SK-N-MC (cell line): ENCODE data around the gene ARRB2.

Source experiments
- DNase-seq: peaks from one replicate; pipeline ENCODE4 v3.0.0-alpha.2; 2011; ENCODE audit warnings: low read depth, low spot score
- H3K27ac ChIP-seq: fragments of 200-600 bp; sonication (generic); 2 replicates; pipeline ENCODE4 v1.5.1; 2016; ENCODE audit warnings: mixed run types
- H3K36me3 ChIP-seq: fragments of 200-600 bp; sonication (generic); 2 replicates; pipeline ENCODE4 v1.6.1; 2017; ENCODE audit warnings: antibody characterized with exemption, low read length, mixed read lengths; ENCODE audit not compliant: insufficient read depth
- H3K4me3 ChIP-seq: fragments of 200-600 bp; sonication (generic); 2 replicates; pipeline ENCODE4 v1.5.1; 2016
- H3K9ac ChIP-seq: fragments of 200-600 bp; sonication (generic); 2 replicates; pipeline ENCODE4 v1.8.0; 2017; ENCODE audit warnings: mixed run types, mixed read lengths; ENCODE audit not compliant: insufficient read length
- H3K9me3 ChIP-seq: fragments of 200-600 bp; sonication (generic); 2 replicates; pipeline ENCODE4 v1.6.1; 2017; ENCODE audit warnings: low read depth, mild to moderate bottlenecking, antibody characterized with exemption, low read length, moderate library complexity, mixed read lengths
- EZH2 ChIP-seq: fragments of 200-600 bp; sonication (generic); IDR thresholded peaks from one replicate; pipeline ENCODE4 v1.6.1; 2017; ENCODE audit warnings: antibody characterized with exemption
- FOXP2 ChIP-seq: optimal IDR thresholded peaks from 2 replicates; pipeline ENCODE3; 2011; ENCODE audit warnings: mild to moderate bottlenecking, moderate library complexity; ENCODE audit not compliant: insufficient read depth; ENCODE audit errors: extremely low read length, control extremely low read depth
- POLR2AphosphoS5 ChIP-seq: IDR thresholded peaks from 2 replicates; pipeline ENCODE4 v1.6.1; 2012; ENCODE audit warnings: mild to moderate bottlenecking, low read depth, low read length, borderline replicate concordance

The ARRB2 gene

DNA sequence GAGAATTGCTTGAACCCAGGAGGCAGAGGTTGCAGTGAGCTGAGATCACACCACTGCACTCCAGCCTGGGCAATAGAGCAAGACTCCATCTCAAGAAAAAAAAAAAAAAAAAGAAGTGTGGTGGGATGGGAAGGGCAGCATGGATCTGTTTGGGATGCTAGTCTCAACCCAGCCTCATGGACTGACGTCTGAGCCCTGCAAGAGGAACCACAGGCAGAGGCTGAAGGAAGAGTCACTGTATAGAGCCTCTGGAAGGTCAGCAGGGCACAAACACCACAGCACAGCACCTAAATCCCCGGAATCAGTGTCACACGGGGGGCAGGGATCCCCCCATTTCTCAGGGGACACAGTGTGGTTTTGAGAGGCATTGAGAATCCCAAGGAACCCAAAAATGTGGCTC lies 40.2 kb downstream of the ARRB2 start:
- no peak overlapping the region for H3K9ac ChIP-seq

DNA sequence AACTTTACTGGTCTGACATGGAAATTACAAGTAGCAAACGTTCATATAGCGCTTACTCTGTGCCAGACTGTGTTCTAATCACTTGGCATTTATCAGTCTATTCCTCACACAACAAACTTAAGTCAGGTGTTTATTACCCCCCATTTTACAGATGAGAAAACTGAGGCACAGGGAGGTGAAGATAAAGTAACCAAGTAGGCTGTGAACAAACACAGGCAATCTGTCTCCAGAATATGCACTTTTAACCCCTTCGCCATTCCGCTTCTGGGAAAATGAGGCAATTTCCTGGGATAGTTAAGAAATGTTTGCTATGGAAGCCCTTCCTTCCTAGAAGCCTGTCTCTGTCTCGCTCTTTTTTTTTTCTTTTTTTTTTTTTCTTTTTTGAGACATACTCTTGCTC lies 41.5 kb downstream of the ARRB2 start:
- Histone ChIP-seq H3K4me3 (no peak overlapping the region), H3K9ac (no peak overlapping the region), H3K36me3 (no peaks in the 10 kb centered on the region), H3K27ac (no peak overlapping the region), H3K9me3 (no peaks in the 10 kb centered on the region)
- no peak for TF ChIP-seq FOXP2
- no peak for TF ChIP-seq EZH2
- no peak for TF ChIP-seq POLR2AphosphoS5
- no peak for DNase-seq

More for the DNA sequence above, 40.2 kb downstream of the ARRB2 start:
- no peak overlapping the region for H3K4me3 ChIP-seq
- H3K27ac ChIP-seq, result no peak overlapping the region
- DNase-seq, result no peak
- H3K36me3 ChIP-seq, result no peaks in the 10 kb centered on the region
- no peaks in the 10 kb centered on the region for H3K9me3 ChIP-seq
- no peak for TF ChIP-seq EZH2
- TF ChIP-seq FOXP2, result no peak
- no peak for TF ChIP-seq POLR2AphosphoS5

DNA sequence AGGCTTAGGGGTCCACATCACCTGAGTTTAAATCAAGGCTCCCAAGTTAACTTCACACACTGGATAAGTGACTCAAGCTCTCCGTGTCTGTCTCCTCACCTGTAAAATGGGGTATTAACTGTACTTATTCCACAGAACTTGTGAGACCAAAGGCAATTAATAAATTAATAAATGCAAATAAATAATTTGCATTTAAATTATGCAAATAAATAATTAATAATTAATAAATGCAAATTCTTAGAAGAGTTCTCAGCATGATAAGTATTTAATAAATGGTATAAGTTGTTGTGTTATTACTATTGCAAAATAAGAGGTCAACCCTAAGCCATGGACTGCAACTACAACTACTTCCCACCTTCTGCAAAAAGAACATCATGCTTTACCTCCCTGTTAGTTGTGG lies 43.0 kb downstream of the ARRB2 start:
- no peaks in the 10 kb centered on the region for H3K9me3 ChIP-seq
- no peaks in the 10 kb centered on the region for H3K36me3 ChIP-seq
- DNase-seq, result no peak
- no peak overlapping the region for H3K9ac ChIP-seq
- no peak overlapping the region for H3K4me3 ChIP-seq
- H3K27ac ChIP-seq, result no peak overlapping the region
- TF ChIP-seq POLR2AphosphoS5 (no peak), FOXP2 (no peak), EZH2 (no peak)

DNA sequence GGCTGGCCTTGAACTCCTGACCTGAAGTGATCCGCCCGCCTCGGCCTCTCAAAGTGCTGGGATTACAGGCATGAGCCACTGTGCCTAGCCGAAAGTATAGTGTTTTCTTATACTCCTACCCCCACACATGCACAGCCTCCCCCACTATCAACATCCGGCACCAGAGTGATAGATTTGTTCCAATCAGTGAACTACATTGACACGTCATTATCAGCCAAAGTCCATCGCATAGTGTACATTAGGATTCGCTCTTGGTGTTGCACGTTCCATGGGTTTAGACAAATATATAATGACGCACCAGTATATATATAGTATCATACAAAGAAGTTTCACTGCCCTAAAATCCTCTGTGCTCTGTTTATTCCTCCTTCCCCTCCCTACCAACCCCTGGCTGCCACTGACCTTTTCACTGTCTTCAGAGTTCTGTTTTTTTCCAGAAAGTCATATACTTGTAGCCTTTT lies 49.4 kb downstream of the ARRB2 start:
- H3K36me3 ChIP-seq, result no peaks in the 10 kb centered on the region
- H3K9ac ChIP-seq, result no peak overlapping the region
- no peak overlapping the region for H3K4me3 ChIP-seq
- TF ChIP-seq EZH2 (no peak), POLR2AphosphoS5 (no peak), FOXP2 (no peak)
- DNase-seq, result no peak
- H3K27ac ChIP-seq, result no peak overlapping the region
- H3K9me3 ChIP-seq, result no peaks in the 10 kb centered on the region

DNA sequence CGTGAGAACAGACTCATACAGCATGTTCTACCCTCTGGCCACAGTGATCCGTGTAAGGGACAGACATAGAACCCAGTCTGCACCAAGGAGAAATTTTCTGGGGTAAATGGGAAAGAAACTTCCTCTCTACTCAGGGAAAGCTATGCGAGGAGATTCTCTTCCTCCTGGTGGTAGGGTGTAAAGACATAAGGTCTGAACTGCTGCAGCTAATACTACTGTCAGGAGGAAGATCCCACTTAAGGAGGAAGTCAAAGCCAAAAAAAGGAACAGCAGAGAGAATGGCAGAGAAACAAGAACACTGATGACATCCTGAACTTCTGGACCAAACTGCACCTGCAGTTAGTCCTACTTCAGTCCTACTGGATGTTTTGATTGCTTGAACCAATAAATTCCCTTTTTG lies 54.2 kb downstream of the ARRB2 start:
- DNase-seq, result no peak
- Histone ChIP-seq H3K36me3 (no peaks in the 10 kb centered on the region), H3K27ac (no peak overlapping the region), H3K9me3 (no peaks in the 10 kb centered on the region), H3K4me3 (no peak overlapping the region), H3K9ac (no peak overlapping the region)
- no peak for TF ChIP-seq EZH2
- TF ChIP-seq FOXP2, result no peak
- TF ChIP-seq POLR2AphosphoS5, result no peak

DNA sequence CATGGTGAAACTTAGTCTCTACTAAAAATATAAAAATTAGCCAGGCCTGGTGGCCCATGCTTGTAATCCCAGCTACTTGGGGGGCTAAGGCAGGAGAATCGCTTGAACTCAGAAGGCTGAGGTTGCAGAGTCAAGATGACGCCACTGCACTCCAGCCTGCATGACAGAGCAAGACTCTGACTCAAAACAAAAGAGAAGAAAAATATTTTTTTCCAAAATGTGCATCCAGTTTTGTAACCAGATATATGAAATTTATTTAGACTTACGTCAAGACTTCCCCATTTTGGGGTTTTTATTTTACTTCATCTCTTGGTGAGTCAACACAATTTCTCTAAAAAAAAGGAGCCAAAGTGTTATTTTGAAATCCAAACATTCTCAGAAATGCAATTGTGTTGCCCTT lies 55.8 kb downstream of the ARRB2 start:
- H3K27ac ChIP-seq, result no peak overlapping the region
- H3K4me3 ChIP-seq, result no peak overlapping the region
- no peak for DNase-seq
- H3K9ac ChIP-seq, result no peak overlapping the region
- H3K9me3 ChIP-seq, result no peaks in the 10 kb centered on the region
- TF ChIP-seq POLR2AphosphoS5 (no peak), FOXP2 (no peak), EZH2 (no peak)
- no peaks in the 10 kb centered on the region for H3K36me3 ChIP-seq

DNA sequence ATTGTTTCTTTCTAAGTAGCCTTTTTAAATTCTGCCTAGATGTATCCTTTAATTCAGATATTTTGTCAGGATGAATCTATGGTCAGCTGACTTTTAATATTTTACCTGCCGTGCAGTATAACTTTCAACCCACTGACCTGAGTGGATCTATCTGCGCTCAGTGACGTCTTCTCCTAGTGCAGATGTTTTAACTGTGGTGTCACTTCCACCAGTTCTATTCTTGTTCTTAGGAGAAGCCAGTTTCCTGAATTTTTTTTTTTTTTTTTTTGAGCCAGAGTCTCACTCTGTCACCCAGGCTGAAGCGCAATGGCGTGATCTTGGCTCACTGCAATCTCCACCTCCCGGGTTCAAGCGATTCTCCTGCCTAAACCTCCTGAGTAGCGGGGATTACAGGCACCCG lies 56.3 kb downstream of the ARRB2 start:
- Histone ChIP-seq H3K27ac (no peak overlapping the region), H3K36me3 (no peaks in the 10 kb centered on the region)

DNA sequence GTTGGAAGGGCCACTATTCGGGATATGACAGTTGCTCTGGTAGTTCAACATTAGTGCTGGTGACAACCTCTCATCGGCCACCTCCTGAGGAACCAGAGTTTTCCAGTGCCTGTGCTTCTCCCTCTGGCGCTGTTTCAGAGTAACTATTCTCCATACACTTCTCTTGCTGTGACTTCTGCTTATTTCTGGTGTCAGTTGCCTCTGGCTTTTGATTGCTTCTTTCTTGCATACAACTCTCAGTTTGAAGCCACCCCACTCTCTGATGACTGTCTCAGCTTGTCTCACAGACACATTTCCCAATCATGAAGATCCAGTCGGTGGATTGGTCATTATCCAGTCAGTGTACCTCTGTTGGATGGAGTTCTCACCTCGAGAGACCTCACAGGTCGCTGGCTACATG lies 57.9 kb downstream of the ARRB2 start:
- no peaks in the 10 kb centered on the region for H3K36me3 ChIP-seq
- no peak overlapping the region for H3K9ac ChIP-seq
- H3K27ac ChIP-seq, result no peak overlapping the region
- no peak for TF ChIP-seq POLR2AphosphoS5
- TF ChIP-seq EZH2, result no peak
- TF ChIP-seq FOXP2, result no peak
- DNase-seq, result no peak
- no peaks in the 10 kb centered on the region for H3K9me3 ChIP-seq
- H3K4me3 ChIP-seq, result no peak overlapping the region

More for the DNA sequence above, 56.3 kb downstream of the ARRB2 start:
- H3K4me3 ChIP-seq, result no peak overlapping the region
- no peaks in the 10 kb centered on the region for H3K9me3 ChIP-seq
- H3K9ac ChIP-seq, result no peak overlapping the region
- DNase-seq, result no peak
- TF ChIP-seq POLR2AphosphoS5 (no peak), EZH2 (no peak), FOXP2 (no peak)

DNA sequence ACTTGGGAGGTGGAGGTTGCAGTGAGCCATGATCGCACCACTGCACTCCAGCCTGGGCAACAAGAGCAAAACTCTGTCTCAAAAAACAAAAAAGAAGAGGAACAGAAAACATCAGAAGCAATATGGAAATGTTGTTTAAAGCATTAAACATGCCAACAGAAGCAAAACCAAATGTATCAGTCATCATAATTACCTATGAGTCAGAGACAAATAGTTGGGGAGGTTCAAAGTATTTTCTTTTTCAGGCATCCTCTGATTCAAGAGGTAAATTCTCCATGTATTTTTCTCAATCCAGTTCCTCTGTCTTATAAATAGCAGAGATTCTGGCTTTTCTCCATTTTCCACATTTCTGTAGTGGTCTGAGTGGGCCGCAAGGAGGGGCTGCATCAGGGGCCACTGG lies 59.2 kb downstream of the ARRB2 start:
- Histone ChIP-seq H3K9me3 (no peaks in the 10 kb centered on the region), H3K27ac (no peak overlapping the region), H3K36me3 (no peaks in the 10 kb centered on the region), H3K4me3 (no peak overlapping the region), H3K9ac (no peak overlapping the region)
- no peak for TF ChIP-seq FOXP2
- no peak for TF ChIP-seq EZH2
- no peak for TF ChIP-seq POLR2AphosphoS5
- DNase-seq, result no peak
